Measurements from ENCODE around the gene TBX4. TPM values are rescaled to one million over a fixed set of nuclear protein-coding genes. Genes with fewer than 3 reads are reported as not detected.

The TBX4 gene
- total RNA-seq, 2 donors from 2014 or later: not detected

GRCh38 chr17:61464130-61464842 lies 12.1 kb downstream of the TBX4 start:
- no peaks in the 10 kb centered on the region for H3K36me3 Mint-ChIP-seq (ENCODE audit: low read depth)
- H3K27ac Mint-ChIP-seq: no peak overlapping the region
- Histone ChIP-seq H3K27me3 (ENCODE audit: control insufficient read depth, insufficient read depth, low read length, poor library complexity, severe bottlenecking) (peaks cover 82% of the 10 kb centered on the region), H3K9me3 (ENCODE audit: control insufficient read depth, low read length) (no peaks in the 10 kb centered on the region), H3K4me3 (ENCODE audit: low read length) (no peak overlapping the region), H3K27ac (ENCODE audit: low read depth, low read length) (no peak overlapping the region), H3K36me3 (ENCODE audit: control insufficient read depth, insufficient read depth, low read length) (no peaks in the 10 kb centered on the region), H3K4me1 (ENCODE audit: control insufficient read depth, insufficient read depth, low read length) (peaks cover 4% of the 10 kb centered on the region), H3K9ac (ENCODE audit: extremely low read depth, low read length, poor library complexity, severe bottlenecking) (no peak overlapping the region)
- peak; percentile 68 for DNase-seq
- H3K4me1 Mint-ChIP-seq: peaks cover 34% of the 10 kb centered on the region
- H3K4me3 Mint-ChIP-seq: no peak overlapping the region
- TF ChIP-seq CTCF (conservative IDR thresholded peaks at IDR 0.05): no peak
- H3K9me3 Mint-ChIP-seq: no peaks in the 10 kb centered on the region
- WGBS, 2 experiments (ENCODE audit: insufficient coverage in 1 of 2, insufficient read length in 1 of 2): 84 to 97% methylated on average over 9 to 21 of the region's 21 CpGs
- H3K27me3 Mint-ChIP-seq (ENCODE audit: insufficient read depth): peaks cover 80% of the 10 kb centered on the region

- peaks cover 82% of the 10 kb centered on the region for H3K27me3 ChIP-seq (ENCODE audit: control insufficient read depth, insufficient read depth, low read length, poor library complexity, severe bottlenecking)
- no peak overlapping the region for H3K4me3 Mint-ChIP-seq
- no peak for DNase-seq
- H3K27ac ChIP-seq (ENCODE audit: low read depth, low read length): no peak overlapping the region
- H3K9me3 Mint-ChIP-seq: no peaks in the 10 kb centered on the region
- H3K4me3 ChIP-seq (ENCODE audit: low read length): no peak overlapping the region
- TF ChIP-seq CTCF (conservative IDR thresholded peaks at IDR 0.05): no peak
- H3K36me3 ChIP-seq (ENCODE audit: control insufficient read depth, insufficient read depth, low read length): no peaks in the 10 kb centered on the region
- H3K36me3 Mint-ChIP-seq (ENCODE audit: low read depth): no peaks in the 10 kb centered on the region
- peaks cover 34% of the 10 kb centered on the region for H3K4me1 Mint-ChIP-seq
- H3K4me1 ChIP-seq (ENCODE audit: control insufficient read depth, insufficient read depth, low read length): peaks cover 4% of the 10 kb centered on the region
- no peak overlapping the region for H3K9ac ChIP-seq (ENCODE audit: extremely low read depth, low read length, poor library complexity, severe bottlenecking)
- no peak overlapping the region for H3K27ac Mint-ChIP-seq
- 51 to 70% methylated on average over 2 to 3 of the region's 3 CpGs for WGBS, 2 experiments (ENCODE audit: insufficient coverage in 1 of 2, insufficient read length in 1 of 2)
- peaks cover 77% of the 10 kb centered on the region for H3K27me3 Mint-ChIP-seq (ENCODE audit: insufficient read depth)
- H3K9me3 ChIP-seq (ENCODE audit: control insufficient read depth, low read length): no peaks in the 10 kb centered on the region
These were observed 12.6 kb downstream of the TBX4 start for GRCh38 chr17:61464843-61465180.

- 88 to 91% methylated on average over 13 to 17 of the region's 17 CpGs for WGBS, 2 experiments (ENCODE audit: insufficient coverage in 1 of 2, insufficient read length in 1 of 2)
- no peak overlapping the region for H3K27ac Mint-ChIP-seq
- no peak overlapping the region for H3K9ac ChIP-seq (ENCODE audit: extremely low read depth, low read length, poor library complexity, severe bottlenecking)
- peaks cover 74% of the 10 kb centered on the region for H3K27me3 Mint-ChIP-seq (ENCODE audit: insufficient read depth)
- H3K27me3 ChIP-seq (ENCODE audit: control insufficient read depth, insufficient read depth, low read length, poor library complexity, severe bottlenecking): peaks cover 82% of the 10 kb centered on the region
- peaks cover 4% of the 10 kb centered on the region for H3K4me1 ChIP-seq (ENCODE audit: control insufficient read depth, insufficient read depth, low read length)
- H3K4me3 ChIP-seq (ENCODE audit: low read length): no peak overlapping the region
- H3K9me3 ChIP-seq (ENCODE audit: control insufficient read depth, low read length): no peaks in the 10 kb centered on the region
- no peak overlapping the region for H3K4me3 Mint-ChIP-seq
- no peaks in the 10 kb centered on the region for H3K36me3 Mint-ChIP-seq (ENCODE audit: low read depth)
- no peak for TF ChIP-seq CTCF (conservative IDR thresholded peaks at IDR 0.05)
- no peaks in the 10 kb centered on the region for H3K36me3 ChIP-seq (ENCODE audit: control insufficient read depth, insufficient read depth, low read length)
- no peaks in the 10 kb centered on the region for H3K9me3 Mint-ChIP-seq
- H3K4me1 Mint-ChIP-seq: peaks cover 32% of the 10 kb centered on the region
- H3K27ac ChIP-seq (ENCODE audit: low read depth, low read length): no peak overlapping the region
- peak; percentile 52 for DNase-seq
These were observed 13.5 kb downstream of the TBX4 start for GRCh38 chr17:61465550-61466237.

Measured in endodermal cell (in vitro differentiated cells).